SU-DHL-6 (cell line): Measurements from ENCODE around the gene TELO2.

Experiments used
- H2AFZ ChIP-seq: fragments of 200-600 bp; sonication (generic); 2 replicates; pipeline ENCODE4 v1.6.1; 2014; ENCODE audit warnings: low read depth, mild to moderate bottlenecking, moderate library complexity, mixed read lengths, antibody characterized with exemption, low read length; ENCODE audit not compliant: severe bottlenecking
- H3F3A ChIP-seq: fragments of 200-600 bp; shearing (Covaris generic); 2 replicates; pipeline ENCODE4 v1.6.0; 2016; ENCODE audit warnings: antibody characterized with exemption, mild to moderate bottlenecking; ENCODE audit not compliant: insufficient read depth
- H3K27ac ChIP-seq: fragments of 200-600 bp; sonication (generic); 2 replicates; pipeline ENCODE4 v1.5.1; 2016; ENCODE audit warnings: low read depth, mild to moderate bottlenecking, low read length, moderate library complexity, mixed read lengths
- H3K27me3 ChIP-seq: fragments of 200-600 bp; sonication (generic), shearing (Covaris generic); 2 replicates; pipeline ENCODE4 v1.6.0; 2014; ENCODE audit warnings: mild to moderate bottlenecking, low read length
- H3K36me3 ChIP-seq: fragments of 200-600 bp; sonication (generic); 2 replicates; pipeline ENCODE4 v1.6.1; 2014; ENCODE audit warnings: mild to moderate bottlenecking, low read length, mixed read lengths
- H3K4me2 ChIP-seq: fragments of 300-600, 200-600 bp; shearing (Covaris generic), sonication (generic); 2 replicates; pipeline ENCODE4 v1.6.0; 2014; ENCODE audit warnings: low read length, low read depth, mild to moderate bottlenecking; ENCODE audit not compliant: poor library complexity, severe bottlenecking
- H3K4me3 ChIP-seq: fragments of 200-600 bp; sonication (generic); 2 replicates; pipeline ENCODE4 v1.5.1; 2014; ENCODE audit warnings: antibody characterized with exemption, low read length, mild to moderate bottlenecking, mixed read lengths; ENCODE audit not compliant: insufficient read depth, poor library complexity, severe bottlenecking
- H3K79me2 ChIP-seq: fragments of 200-600 bp; sonication (generic); 2 replicates; pipeline ENCODE4 v1.6.1; 2014; ENCODE audit warnings: mild to moderate bottlenecking, low read length, moderate library complexity; ENCODE audit not compliant: insufficient read depth
- H3K9ac ChIP-seq: fragments of 200-600 bp; sonication (generic); 2 replicates; pipeline ENCODE4 v1.7.0; 2014; ENCODE audit warnings: mild to moderate bottlenecking, low read length
- H3K9me2 ChIP-seq: fragments of 200-600 bp; sonication (generic); replicated peaks from 2 replicates; pipeline ENCODE4 v1.6.1; 2014; ENCODE audit warnings: low read length; ENCODE audit not compliant: insufficient read depth
- H3K9me3 ChIP-seq: fragments of 200-600 bp; sonication (generic); 2 replicates; pipeline ENCODE4 v1.6.1; 2014; ENCODE audit warnings: low read length, mixed read lengths; ENCODE audit not compliant: insufficient read depth
- H4K20me1 ChIP-seq: fragments of 200-600 bp; sonication (generic); 2 replicates; pipeline ENCODE4 v1.6.1; 2014; ENCODE audit warnings: low read depth, mild to moderate bottlenecking, antibody characterized with exemption, low read length, moderate library complexity, mixed read lengths
- CTCF ChIP-seq: fragments of 200-600 bp; sonication (generic); IDR thresholded peaks from one replicate; pipeline ENCODE4 v1.5.1; 2017; ENCODE audit warnings: antibody characterized with exemption, mild to moderate bottlenecking, low read length, moderate library complexity; ENCODE audit not compliant: insufficient read depth, poor library complexity, severe bottlenecking
- EZH2phosphoT487 ChIP-seq: fragments of 200-600 bp; sonication (generic), shearing (Covaris generic); conservative IDR thresholded peaks from 2 replicates; pipeline ENCODE4 v1.6.1; 2018; ENCODE audit warnings: mild to moderate bottlenecking, antibody characterized with exemption, low read length, moderate library complexity, mixed read lengths

The TELO2 gene

GRCh38 chr16:1460602-1461138, 32.5 kb upstream of the TELO2 start:
- H3F3A ChIP-seq, result no peaks in the 10 kb centered on the region
- no peak overlapping the region for H3K4me2 ChIP-seq
- H2AFZ ChIP-seq, result no peak overlapping the region
- no peak overlapping the region for H3K9ac ChIP-seq
- H3K27me3 ChIP-seq, result no peaks in the 10 kb centered on the region
- H3K9me3 ChIP-seq, result no peaks in the 10 kb centered on the region
- TF ChIP-seq CTCF (no peak), EZH2phosphoT487 (no peak)
- H3K27ac ChIP-seq, result no peak overlapping the region
- H3K4me3 ChIP-seq, result no peak overlapping the region
- no peaks in the 10 kb centered on the region for H4K20me1 ChIP-seq
- no peaks in the 10 kb centered on the region for H3K36me3 ChIP-seq
- no peaks in the 10 kb centered on the region for H3K79me2 ChIP-seq
- H3K9me2 ChIP-seq, result no peaks in the 10 kb centered on the region

- Histone ChIP-seq H3K27me3 (no peaks in the 10 kb centered on the region), H2AFZ (no peak overlapping the region), H4K20me1 (no peaks in the 10 kb centered on the region), H3K9me2 (no peaks in the 10 kb centered on the region), H3F3A (no peaks in the 10 kb centered on the region), H3K4me3 (no peak overlapping the region), H3K36me3 (no peaks in the 10 kb centered on the region), H3K9me3 (no peaks in the 10 kb centered on the region), H3K9ac (no peak overlapping the region), H3K79me2 (no peaks in the 10 kb centered on the region), H3K4me2 (no peak overlapping the region), H3K27ac (no peak overlapping the region)
- TF ChIP-seq CTCF (no peak), EZH2phosphoT487 (no peak)
Measured at GRCh38 chr16:1461146-1461545, 32.0 kb upstream of the TELO2 start.

GRCh38 chr16:1464196-1464893, 28.8 kb upstream of the TELO2 start:
- no peak overlapping the region for H3K4me2 ChIP-seq
- H3K79me2 ChIP-seq, result peaks cover 10% of the 10 kb centered on the region; the same call in 1 of the 2 replicates
- no peak overlapping the region for H2AFZ ChIP-seq
- no peaks in the 10 kb centered on the region for H3F3A ChIP-seq
- no peaks in the 10 kb centered on the region for H3K9me3 ChIP-seq
- H3K9ac ChIP-seq, result no peak overlapping the region
- H3K27me3 ChIP-seq, result no peaks in the 10 kb centered on the region
- H4K20me1 ChIP-seq, result no peaks in the 10 kb centered on the region
- no peaks in the 10 kb centered on the region for H3K9me2 ChIP-seq
- no peak overlapping the region for H3K4me3 ChIP-seq
- TF ChIP-seq EZH2phosphoT487 (no peak), CTCF (no peak)
- no peaks in the 10 kb centered on the region for H3K36me3 ChIP-seq
- H3K27ac ChIP-seq, result no peak overlapping the region
